Measurements from ENCODE around the gene SPATA6L.

DNA sequence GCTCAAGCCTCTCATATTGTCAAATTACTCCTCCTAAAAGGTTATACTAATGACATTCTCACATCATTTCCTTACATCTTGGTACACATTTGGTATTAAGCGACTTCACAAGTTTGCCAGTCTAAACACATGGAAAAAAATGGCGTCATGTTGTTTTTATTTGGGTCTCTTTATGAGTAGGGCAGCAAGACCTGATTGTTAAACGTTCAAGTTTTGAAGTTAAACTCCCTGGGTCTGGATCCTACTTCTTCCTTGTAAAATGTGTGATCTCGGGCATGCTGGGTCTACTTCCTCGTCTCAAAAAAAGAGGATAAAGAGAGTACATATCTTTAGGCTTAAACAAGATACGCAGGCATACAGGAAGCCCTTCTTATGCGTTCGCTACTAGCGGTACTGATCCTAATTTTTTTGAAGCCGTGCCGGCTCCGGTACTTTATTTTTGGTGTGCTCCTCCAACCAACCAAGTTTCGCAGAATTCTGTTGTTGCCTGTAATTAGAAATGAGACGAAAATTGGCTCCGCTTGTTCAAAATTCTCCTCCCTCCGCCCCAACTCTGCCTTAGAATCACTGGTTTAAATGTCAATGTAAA lies 12.5 kb upstream of the SPATA6L start:
- TF ChIP-seq, protein P1, sequence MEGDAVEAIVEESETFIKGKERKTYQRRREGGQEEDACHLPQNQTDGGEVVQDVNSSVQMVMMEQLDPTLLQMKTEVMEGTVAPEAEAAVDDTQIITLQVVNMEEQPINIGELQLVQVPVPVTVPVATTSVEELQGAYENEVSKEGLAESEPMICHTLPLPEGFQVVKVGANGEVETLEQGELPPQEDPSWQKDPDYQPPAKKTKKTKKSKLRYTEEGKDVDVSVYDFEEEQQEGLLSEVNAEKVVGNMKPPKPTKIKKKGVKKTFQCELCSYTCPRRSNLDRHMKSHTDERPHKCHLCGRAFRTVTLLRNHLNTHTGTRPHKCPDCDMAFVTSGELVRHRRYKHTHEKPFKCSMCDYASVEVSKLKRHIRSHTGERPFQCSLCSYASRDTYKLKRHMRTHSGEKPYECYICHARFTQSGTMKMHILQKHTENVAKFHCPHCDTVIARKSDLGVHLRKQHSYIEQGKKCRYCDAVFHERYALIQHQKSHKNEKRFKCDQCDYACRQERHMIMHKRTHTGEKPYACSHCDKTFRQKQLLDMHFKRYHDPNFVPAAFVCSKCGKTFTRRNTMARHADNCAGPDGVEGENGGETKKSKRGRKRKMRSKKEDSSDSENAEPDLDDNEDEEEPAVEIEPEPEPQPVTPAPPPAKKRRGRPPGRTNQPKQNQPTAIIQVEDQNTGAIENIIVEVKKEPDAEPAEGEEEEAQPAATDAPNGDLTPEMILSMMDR (conservative IDR thresholded peaks at IDR 0.05; ENCODE audit: low read depth, low read length): no peak
- TF ChIP-seq POLR2A (IDR thresholded peaks at IDR 0.05; ENCODE audit: low read depth, low read length) (no peak), MXI1 (IDR thresholded peaks at IDR 0.05; ENCODE audit: borderline replicate concordance, low read depth, low read length) (no peak), RAD21 (IDR thresholded peaks at IDR 0.05; ENCODE audit: low read length) (no peak), SMC3 (IDR thresholded peaks at IDR 0.05; ENCODE audit: low read depth, low read length) (no peak)
